CD8-positive, alpha-beta memory T cell (primary cell): Measurements from ENCODE around the gene CNGA1. TPM values are rescaled to one million over a fixed set of nuclear protein-coding genes. Genes with fewer than 3 reads are reported as not detected.
"Not testable (repeated sequence)": the region's sequence is repeated elsewhere in the genome, so short reads cannot be mapped to it uniquely, and the experiment has no call there.

Source experiments
- CTCF ChIA-PET: fragments of 350-600 bp; sonication (Branson Sonifier 250); formaldehyde crosslinking; loops from one replicate; lab custom pipeline; 2021; ENCODE audit warnings: antibody characterized with exemption; lab: Charles Lee
- POLR2A ChIA-PET: fragments of 350-600 bp; sonication (Branson Sonifier 250); formaldehyde crosslinking; loops from one replicate; lab custom pipeline; 2021; ENCODE audit warnings: antibody characterized with exemption; lab: Charles Lee
- DNase-seq, 5 donors: peaks; one replicate each; pipeline versions ENCODE4 v3.0.0 to v3.0.0-alpha.2; 2020 to 2022; ENCODE audit warnings: mixed read lengths in 1 of 5
- H3K27ac ChIP-seq: one replicate; pipeline ENCODE4 v1.7.0; 2013; ENCODE audit warnings: low read depth, mild to moderate bottlenecking, low read length, moderate library complexity
- H3K27me3 ChIP-seq: 2 replicates; pipeline ENCODE4 v1.7.0; 2013; ENCODE audit warnings: low read length, mild to moderate bottlenecking; ENCODE audit not compliant: insufficient read depth, poor library complexity, severe bottlenecking
- H3K36me3 ChIP-seq: 2 replicates; pipeline ENCODE4 v1.7.0; 2013; ENCODE audit warnings: mild to moderate bottlenecking, low read length, moderate library complexity; ENCODE audit not compliant: insufficient read depth
- H3K4me1 ChIP-seq: 2 replicates; pipeline ENCODE4 v1.7.0; 2013; ENCODE audit warnings: mild to moderate bottlenecking, low read length, moderate library complexity; ENCODE audit not compliant: insufficient read depth
- H3K4me3 ChIP-seq: 2 replicates; pipeline ENCODE4 v1.7.0; 2013; ENCODE audit warnings: mild to moderate bottlenecking, low read length
- H3K9me3 ChIP-seq: 2 replicates; pipeline ENCODE4 v1.7.0; 2013; ENCODE audit warnings: mild to moderate bottlenecking, low read length
- H3K27ac Mint-ChIP-seq, 8 donors: one replicate each; pipeline ENCODE4 v1.8.0; 2020 to 2021; ENCODE audit warnings: mixed read lengths in 8 of 8, mild to moderate bottlenecking in 6 of 8, inconsistent platforms in 3 of 8, moderate library complexity in 3 of 8
- H3K27me3 Mint-ChIP-seq, 2 donors: one replicate each; pipeline ENCODE4 v1.8.0; 2020 to 2021; ENCODE audit warnings: mixed read lengths in 2 of 2, mild to moderate bottlenecking in 1 of 2, moderate library complexity in 1 of 2
- H3K36me3 Mint-ChIP-seq, 3 donors: one replicate each; pipeline ENCODE4 v1.8.0; 2020 to 2021; ENCODE audit warnings: mixed read lengths in 3 of 3, inconsistent platforms in 1 of 3, mild to moderate bottlenecking in 1 of 3
- H3K4me1 Mint-ChIP-seq, 3 donors: one replicate each; pipeline ENCODE4 v1.8.0; 2020 to 2021; ENCODE audit warnings: mixed read lengths in 3 of 3, inconsistent platforms in 1 of 3, mild to moderate bottlenecking in 1 of 3
- H3K4me3 Mint-ChIP-seq, 7 donors: one replicate each; pipeline ENCODE4 v1.8.0; 2020 to 2021; ENCODE audit warnings: mixed read lengths in 7 of 7, mild to moderate bottlenecking in 6 of 7, moderate library complexity in 4 of 7, inconsistent platforms in 2 of 7
- H3K9me3 Mint-ChIP-seq, 5 donors: one replicate each; pipeline ENCODE4 v1.8.0; 2020 to 2022; ENCODE audit warnings: mixed read lengths in 5 of 5, mild to moderate bottlenecking in 3 of 5, moderate library complexity in 2 of 5, inconsistent platforms in 1 of 5
- polyA plus RNA-seq: library from polyadenylated mRNA; unstranded; fragments of 300-500 nt; fragmentation: Illumina TruSeq; gene quantifications from one replicate; pipeline ENCODE4 v1.2.3, GENCODE V29; 2021
- total RNA-seq, 2 experiments: library from RNA; stranded (reverse); gene quantifications; one replicate each; pipeline ENCODE4 v1.2.3, GENCODE V29; 2021

The CNGA1 gene
- total and polyA plus RNA-seq, 3 experiments from 2014 or later = not detected

DNA sequence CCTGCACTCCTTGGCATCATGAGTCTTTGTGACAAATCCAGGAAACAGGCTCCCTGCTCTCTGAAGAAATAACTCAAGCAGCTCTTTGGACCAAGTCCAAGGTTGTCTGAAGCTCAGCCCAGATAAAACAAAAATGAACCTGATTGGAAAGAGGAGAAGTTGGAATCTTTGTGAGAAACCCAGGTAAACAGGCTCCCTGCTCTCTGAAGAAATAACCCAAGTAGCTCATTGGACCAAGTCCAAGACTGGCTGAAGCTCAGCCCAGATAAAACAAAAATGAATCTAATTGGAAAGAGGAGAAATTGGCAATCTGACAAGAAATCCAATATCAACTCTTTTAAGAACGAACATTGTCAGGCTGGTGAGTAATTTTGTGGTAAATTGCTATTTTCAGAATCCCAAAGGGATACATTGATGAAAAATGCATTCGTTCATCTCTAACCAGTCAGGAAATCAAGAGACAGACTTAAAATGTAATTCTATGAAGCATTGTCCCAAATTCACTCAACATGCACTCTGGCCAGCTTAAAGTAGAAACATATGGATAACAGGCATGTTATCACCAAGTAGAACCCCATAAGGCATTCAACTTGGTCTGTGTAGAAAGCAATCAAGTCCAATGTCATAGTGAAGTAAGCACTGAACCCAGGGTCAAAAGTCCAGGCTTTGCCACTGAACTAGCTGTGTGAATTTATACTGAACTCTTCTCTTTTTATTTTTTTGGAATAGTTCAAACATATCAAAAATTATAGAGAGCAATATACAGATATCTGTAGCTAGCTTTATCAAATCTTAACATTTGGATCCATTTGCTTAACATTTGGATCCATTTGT is 85.3 kb downstream of the CNGA1 start:
- Mint-ChIP-seq H3K36me3 (no peaks in the 10 kb centered on the region), H3K9me3 (no peaks in the 10 kb centered on the region), H3K27ac (no peak overlapping the region), H3K4me1 (peaks cover 4 to 8% (median 6%) of the 10 kb centered on the region in 3 donors), H3K27me3 (peaks cover 4 to 18% of the 10 kb centered on the region in 2 donors), H3K4me3 (no peak overlapping the region)
- no peaks in the 10 kb centered on the region for H3K9me3 ChIP-seq
- peaks cover 4% of the 10 kb centered on the region for H3K27me3 ChIP-seq
- H3K4me3 ChIP-seq = no peak overlapping the region
- H3K27ac ChIP-seq = no peak overlapping the region
- CTCF ChIA-PET = no interaction called here
- H3K4me1 ChIP-seq = peaks cover 4% of the 10 kb centered on the region
- POLR2A ChIA-PET = no interaction called here
- H3K36me3 ChIP-seq = no peaks in the 10 kb centered on the region
- no peak for DNase-seq

- Histone ChIP-seq H3K4me3 (no peak overlapping the region), H3K36me3 (no peaks in the 10 kb centered on the region), H3K4me1 (peaks cover 4% of the 10 kb centered on the region), H3K9me3 (no peaks in the 10 kb centered on the region), H3K27me3 (peaks cover 4% of the 10 kb centered on the region), H3K27ac (no peak overlapping the region)
- DNase-seq = no peak
- H3K27me3 Mint-ChIP-seq = peaks cover 6 to 30% of the 10 kb centered on the region in 2 donors
- no peak overlapping the region for H3K4me3 Mint-ChIP-seq
- no peak overlapping the region for H3K27ac Mint-ChIP-seq
- no peaks in the 10 kb centered on the region for H3K9me3 Mint-ChIP-seq
- no peaks in the 10 kb centered on the region for H3K36me3 Mint-ChIP-seq
- CTCF ChIA-PET = no interaction called here
- POLR2A ChIA-PET = no interaction called here
- peaks cover 4 to 8% (median 6%) of the 10 kb centered on the region in 3 donors for H3K4me1 Mint-ChIP-seq
These were observed 86.7 kb downstream of the CNGA1 start for GRCh38 chr4:47929682-47930201.

- DNase-seq = peak; percentile 25 to 55 (median 30)
- peaks cover 4% of the 10 kb centered on the region for H3K4me1 ChIP-seq
- Mint-ChIP-seq H3K36me3 (peaks cover 0 to under 1% (median 0%) of the 10 kb centered on the region in 3 donors), H3K4me1 (peaks cover 4 to 8% (median 6%) of the 10 kb centered on the region in 3 donors), H3K27me3 (peaks cover 11 to 43% of the 10 kb centered on the region in 2 donors), H3K27ac (peak overlapping the region in 1 of 8 donors; percentile 20), H3K4me3 (peak overlapping the region in 6 of 7 donors; percentile 49 to 72 (median 54)), H3K9me3 (no peaks in the 10 kb centered on the region)
- no peaks in the 10 kb centered on the region for H3K36me3 ChIP-seq
- peaks cover 4% of the 10 kb centered on the region for H3K27me3 ChIP-seq
- ChIA-PET CTCF (interaction anchor here (0.6 kb wide), 1 partner anchor 11 kb away, joined by 3 read pairs; no protein-coding TSS in a partner anchor), POLR2A (no interaction called here)
- H3K4me3 ChIP-seq = peak overlapping the region; percentile 7
- no peak overlapping the region for H3K27ac ChIP-seq
- no peaks in the 10 kb centered on the region for H3K9me3 ChIP-seq
These were observed 89.7 kb downstream of the CNGA1 start for GRCh38 chr4:47926667-47927258.

DNA sequence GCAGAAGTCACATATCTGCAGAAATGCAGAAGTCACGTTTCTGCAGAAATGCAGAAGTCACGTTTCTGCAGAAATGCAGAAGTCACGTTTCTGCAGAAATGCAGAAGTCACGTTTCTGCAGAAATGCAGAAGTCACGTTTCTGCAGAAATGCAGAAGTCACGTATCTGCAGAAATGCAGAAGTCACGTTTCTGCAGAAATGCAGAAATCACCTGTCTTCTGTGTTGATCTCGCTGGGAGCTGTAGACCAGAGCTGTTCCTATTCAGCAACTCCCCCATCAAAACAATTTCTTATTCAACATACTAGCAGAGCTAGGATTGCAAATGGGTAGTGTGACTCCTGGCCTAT is 93.2 kb downstream of the CNGA1 start:
- DNase-seq, H3K36me3 ChIP-seq, H3K27ac Mint-ChIP-seq, H3K36me3 Mint-ChIP-seq, H3K4me3 ChIP-seq, H3K27ac ChIP-seq, H3K4me1 Mint-ChIP-seq, H3K4me1 ChIP-seq, H3K9me3 Mint-ChIP-seq, H3K27me3 ChIP-seq, H3K4me3 Mint-ChIP-seq, POLR2A ChIA-PET, H3K9me3 ChIP-seq, CTCF ChIA-PET: not testable (repeated sequence)
- H3K27me3 Mint-ChIP-seq = peaks cover 11 to 48% of the 10 kb centered on the region in 2 donors

GRCh38 chr4:47922436-47923260 is 93.8 kb downstream of the CNGA1 start:
- DNase-seq, H3K9me3 ChIP-seq, H3K27ac Mint-ChIP-seq, H3K27ac ChIP-seq, CTCF ChIA-PET, H3K36me3 Mint-ChIP-seq, POLR2A ChIA-PET, H3K4me3 ChIP-seq, H3K4me3 Mint-ChIP-seq, H3K9me3 Mint-ChIP-seq, H3K4me1 Mint-ChIP-seq, H3K27me3 ChIP-seq, H3K4me1 ChIP-seq, H3K36me3 ChIP-seq: not testable (repeated sequence)
- peaks cover 11 to 46% of the 10 kb centered on the region in 2 donors for H3K27me3 Mint-ChIP-seq

DNA sequence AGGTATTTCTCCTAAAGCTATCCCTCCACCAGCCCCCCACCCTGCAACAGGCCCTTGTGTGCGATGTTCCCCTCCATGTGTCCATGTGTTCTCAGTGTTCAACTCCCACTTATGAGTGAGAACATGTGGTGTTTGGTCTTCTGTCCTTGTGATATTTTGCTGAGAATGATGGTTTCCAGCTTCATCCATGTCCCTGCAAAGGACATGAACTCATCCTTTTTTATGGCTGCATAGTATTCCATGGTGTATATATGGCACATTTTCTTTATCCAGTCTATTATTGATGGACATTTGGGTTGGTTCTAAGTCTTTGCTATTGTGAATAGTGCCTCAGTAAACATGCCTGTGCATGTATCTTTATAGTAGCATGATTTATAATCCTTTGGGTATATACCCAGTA is 99.3 kb downstream of the CNGA1 start:
- H3K27ac ChIP-seq, POLR2A ChIA-PET, H3K9me3 Mint-ChIP-seq, H3K9me3 ChIP-seq, H3K4me3 ChIP-seq, H3K27me3 ChIP-seq, H3K36me3 ChIP-seq, DNase-seq, H3K27me3 Mint-ChIP-seq, H3K27ac Mint-ChIP-seq: not testable (repeated sequence)
- Mint-ChIP-seq H3K4me1 (peaks cover 17 to 25% (median 24%) of the 10 kb centered on the region in 3 donors), H3K4me3 (peak overlapping the region in 1 of 7 donors; percentile 49), H3K36me3 (peaks cover 2 to 17% (median 6%) of the 10 kb centered on the region in 3 donors)
- H3K4me1 ChIP-seq = peaks cover 13% of the 10 kb centered on the region
- CTCF ChIA-PET = interaction anchor here (0.9 to 1.5 kb wide), 2 partner anchors 12 to 354 kb away, joined by 3 read pairs; no protein-coding TSS in a partner anchor

DNA sequence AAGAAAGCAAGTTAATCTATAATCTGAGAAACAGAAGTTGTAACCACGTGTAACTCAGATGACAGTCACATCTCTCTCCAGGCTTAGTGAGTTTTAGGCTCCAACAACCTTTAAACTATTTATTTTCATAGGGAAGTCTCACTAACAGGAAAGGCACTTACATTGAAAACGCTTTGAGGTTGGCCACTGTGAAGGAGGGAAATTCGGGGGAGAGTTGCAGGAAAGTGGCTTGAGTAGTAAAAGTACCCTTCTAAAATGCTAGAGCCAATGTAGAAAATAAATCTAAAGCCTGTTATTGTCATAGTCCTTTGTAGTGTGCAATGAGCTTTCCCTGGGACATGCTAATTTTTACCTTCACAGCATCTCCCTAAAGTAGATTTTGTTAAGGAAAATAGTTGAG is 101.1 kb downstream of the CNGA1 start:
- DNase-seq = no peak
- peaks cover 0 to 3% of the 10 kb centered on the region in 2 donors for H3K27me3 Mint-ChIP-seq
- H3K27ac Mint-ChIP-seq = no peak overlapping the region

More for the DNA sequence above, 101.1 kb downstream of the CNGA1 start:
- Histone ChIP-seq H3K4me1 (peaks cover 13% of the 10 kb centered on the region), H3K9me3 (no peaks in the 10 kb centered on the region), H3K4me3 (no peak overlapping the region), H3K36me3 (no peaks in the 10 kb centered on the region), H3K27ac (no peak overlapping the region), H3K27me3 (no peaks in the 10 kb centered on the region)
- peaks cover 29 to 40% (median 39%) of the 10 kb centered on the region in 3 donors for H3K4me1 Mint-ChIP-seq
- peaks cover 0 to 4% (median 0%) of the 10 kb centered on the region in 5 donors for H3K9me3 Mint-ChIP-seq
- ChIA-PET CTCF (interaction anchor here (1.4 kb wide), 1 partner anchor 12 kb away, joined by 3 read pairs; no protein-coding TSS in a partner anchor), POLR2A (no interaction called here)
- peaks cover 2 to 29% (median 8%) of the 10 kb centered on the region in 3 donors for H3K36me3 Mint-ChIP-seq
- H3K4me3 Mint-ChIP-seq = peak overlapping the region; percentile 96 to 100 (median 99)
